Fibroblast of mammary gland (primary cell): Measurements from ENCODE around the gene TMEM123.
A peak's percentile ranks its signal among the peaks of the same experiment; 100 is the strongest.

Experiments used
- DNase-seq: peaks from one replicate; pipeline ENCODE4 v3.0.0-alpha.2; 2010; ENCODE audit warnings: low read depth
- H3K4me3 ChIP-seq: 2 replicates; pipeline ENCODE4 v1.5.1; 2011; ENCODE audit warnings: low read depth, mild to moderate bottlenecking, low read length, moderate library complexity; ENCODE audit not compliant: control insufficient read depth
- CTCF ChIP-seq: conservative IDR thresholded peaks from 2 replicates; pipeline ENCODE4 v1.5.1; 2011; ENCODE audit warnings: low read depth, low read length, inconsistent platforms; ENCODE audit not compliant: control insufficient read depth, insufficient read depth

Gene TMEM123

GRCh38 chr11:102390667-102391465 is 61.7 kb downstream of the TMEM123 start:
- peak; percentile 87 for TF ChIP-seq CTCF
- H3K4me3 ChIP-seq = no peak overlapping the region
- peak; percentile 66 for DNase-seq

GRCh38 chr11:102389253-102389652 is 63.3 kb downstream of the TMEM123 start:
- TF ChIP-seq CTCF = no peak
- no peak for DNase-seq
- no peak overlapping the region for H3K4me3 ChIP-seq

DNA sequence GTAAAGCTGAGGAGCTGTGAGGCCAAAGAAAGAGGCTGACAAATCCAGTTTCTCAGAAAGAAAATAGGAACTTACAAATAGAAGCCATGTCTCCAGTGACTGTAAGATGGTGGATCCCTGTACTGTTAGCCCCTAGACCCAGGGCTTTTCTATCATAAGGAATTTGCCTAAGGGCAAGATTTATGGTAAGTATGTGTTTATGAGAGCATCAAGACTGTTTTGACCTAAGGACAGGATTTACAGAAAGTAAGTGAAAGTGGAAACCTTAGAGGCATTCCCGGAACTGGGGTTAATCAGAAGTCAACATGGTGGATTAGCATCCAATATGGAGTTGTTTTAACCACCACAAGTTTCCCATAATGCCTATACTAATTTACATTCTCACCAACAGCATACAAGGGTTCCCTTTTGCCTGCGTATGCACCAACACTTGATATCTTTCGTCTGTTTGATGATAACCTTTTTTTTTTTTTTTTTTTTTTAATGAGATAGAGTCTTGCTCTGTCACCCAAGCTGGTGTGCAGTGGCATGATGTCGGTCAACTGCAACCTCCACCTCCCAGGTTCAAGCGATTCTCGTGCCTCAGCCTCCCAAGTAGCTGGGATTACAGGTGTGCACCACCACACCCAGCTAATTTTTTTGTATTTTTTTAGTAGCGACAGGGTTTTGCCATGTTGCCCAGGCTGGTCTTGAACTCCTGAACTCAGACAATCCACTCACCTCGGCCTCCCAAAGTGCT is 65.4 kb downstream of the TMEM123 start:
- no peak for DNase-seq
- no peak overlapping the region for H3K4me3 ChIP-seq
- no peak for TF ChIP-seq CTCF

DNA sequence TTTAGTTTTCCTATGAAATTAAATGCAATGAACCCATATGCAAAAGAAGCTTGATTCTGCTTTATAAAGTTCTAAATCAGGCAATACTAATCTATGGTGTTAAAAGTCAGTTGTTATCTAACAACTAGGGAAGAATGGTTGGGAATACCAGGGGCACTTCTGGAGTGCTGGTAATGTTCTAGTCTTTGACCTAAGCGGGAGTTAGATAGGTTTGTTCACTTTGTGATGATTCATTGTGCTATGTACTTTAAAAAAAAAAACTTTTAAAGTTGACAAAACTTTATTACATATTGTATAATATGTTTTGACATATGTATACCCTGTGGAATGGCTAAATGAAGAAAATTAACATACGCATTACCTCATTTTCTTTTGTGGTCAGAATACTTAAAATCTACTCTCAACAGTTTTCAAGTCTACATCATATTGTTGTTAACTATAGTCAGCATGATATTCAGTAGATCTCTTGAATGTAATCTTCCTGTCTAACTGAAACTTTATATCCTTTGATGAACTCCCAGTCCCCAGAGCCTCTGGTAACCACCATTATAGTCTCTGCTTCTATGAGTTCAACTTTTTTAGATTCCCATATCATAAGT is 66.3 kb downstream of the TMEM123 start:
- TF ChIP-seq CTCF = no peak
- DNase-seq = no peak

GRCh38 chr11:102385085-102386007 is 67.2 kb downstream of the TMEM123 start:
- H3K4me3 ChIP-seq = no peak overlapping the region
- DNase-seq = no peak
- TF ChIP-seq CTCF = no peak

More for the DNA sequence above, 66.3 kb downstream of the TMEM123 start:
- no peak overlapping the region for H3K4me3 ChIP-seq
